Osteoblast (primary cell): ENCODE data around the gene RUFY4. TPM values are rescaled to one million over a fixed set of nuclear protein-coding genes. Genes with fewer than 3 reads are reported as not detected.

Experiments used
- DNase-seq: peaks from one replicate; pipeline ENCODE4 v3.0.0; 2011; ENCODE audit warnings: low spot score, mixed read lengths; ENCODE audit not compliant: insufficient read length; ENCODE audit errors: missing footprints
- H2AFZ ChIP-seq: 2 replicates; pipeline ENCODE4 v1.6.0; 2011; ENCODE audit warnings: mild to moderate bottlenecking, low read length
- H3K27ac ChIP-seq: 2 replicates; pipeline ENCODE4 v1.5.1; 2011; ENCODE audit warnings: mild to moderate bottlenecking, low read depth, low read length, moderate library complexity
- H3K27me3 ChIP-seq: 2 replicates; pipeline ENCODE4 v1.6.0; 2012; ENCODE audit warnings: mild to moderate bottlenecking, control low read depth, inconsistent platforms, low read length, moderate library complexity; ENCODE audit not compliant: insufficient read depth
- H3K36me3 ChIP-seq: 2 replicates; pipeline ENCODE4 v1.5.1; 2011; ENCODE audit warnings: mild to moderate bottlenecking, low read length, control low read depth, moderate library complexity; ENCODE audit not compliant: insufficient read depth
- H3K4me1 ChIP-seq: 2 replicates; pipeline ENCODE4 v1.5.1; 2011; ENCODE audit warnings: mild to moderate bottlenecking, low read length, control low read depth, moderate library complexity; ENCODE audit not compliant: insufficient read depth
- H3K4me2 ChIP-seq: 2 replicates; pipeline ENCODE4 v1.6.0; 2011; ENCODE audit warnings: mild to moderate bottlenecking, low read length; ENCODE audit not compliant: insufficient read depth
- H3K4me3 ChIP-seq: fragments of 200-600 bp; sonication (generic); 3 replicates; pipeline ENCODE4 v1.5.1; 2012; ENCODE audit warnings: mild to moderate bottlenecking, low read length, inconsistent platforms; ENCODE audit not compliant: insufficient read depth
- H3K79me2 ChIP-seq: 2 replicates; pipeline ENCODE4 v1.6.0; 2012; ENCODE audit warnings: mild to moderate bottlenecking, low read length, control low read depth, inconsistent platforms; ENCODE audit not compliant: insufficient read depth
- H3K9me3 ChIP-seq: 2 replicates; pipeline ENCODE4 v1.5.1; 2011; ENCODE audit warnings: low read depth, low read length, control low read depth
- H4K20me1 ChIP-seq: 2 replicates; pipeline ENCODE4 v1.6.0; 2012; ENCODE audit warnings: mild to moderate bottlenecking, low read length, control low read depth; ENCODE audit not compliant: insufficient read depth
- total RNA-seq: library from RNA; depleted of rRNA; stranded (reverse); fragments of >200 nt; gene quantifications from 2 replicates; pipeline ENCODE4 v1.2.3, GENCODE V29; 2012
- TF ChIP-seq, protein P1 (sequence below): IDR thresholded peaks from 2 replicates; pipeline ENCODE4 v1.5.1; 2011; ENCODE audit warnings: mild to moderate bottlenecking, low read depth, low read length, moderate library complexity; ENCODE audit errors: extremely low read depth

Gene RUFY4
- total RNA-seq, 1 donor: not detected

- H3K27me3 ChIP-seq: peaks cover 56% of the 10 kb centered on the region
- no peaks in the 10 kb centered on the region for H3K79me2 ChIP-seq
- no peaks in the 10 kb centered on the region for H3K9me3 ChIP-seq
- H3K4me3 ChIP-seq: no peak overlapping the region
- H3K27ac ChIP-seq: no peak overlapping the region
- no peak for DNase-seq
- no peak overlapping the region for H3K4me2 ChIP-seq
- H3K36me3 ChIP-seq: no peaks in the 10 kb centered on the region
- H4K20me1 ChIP-seq: no peaks in the 10 kb centered on the region
- H3K4me1 ChIP-seq: no peaks in the 10 kb centered on the region
- TF ChIP-seq, protein P1, sequence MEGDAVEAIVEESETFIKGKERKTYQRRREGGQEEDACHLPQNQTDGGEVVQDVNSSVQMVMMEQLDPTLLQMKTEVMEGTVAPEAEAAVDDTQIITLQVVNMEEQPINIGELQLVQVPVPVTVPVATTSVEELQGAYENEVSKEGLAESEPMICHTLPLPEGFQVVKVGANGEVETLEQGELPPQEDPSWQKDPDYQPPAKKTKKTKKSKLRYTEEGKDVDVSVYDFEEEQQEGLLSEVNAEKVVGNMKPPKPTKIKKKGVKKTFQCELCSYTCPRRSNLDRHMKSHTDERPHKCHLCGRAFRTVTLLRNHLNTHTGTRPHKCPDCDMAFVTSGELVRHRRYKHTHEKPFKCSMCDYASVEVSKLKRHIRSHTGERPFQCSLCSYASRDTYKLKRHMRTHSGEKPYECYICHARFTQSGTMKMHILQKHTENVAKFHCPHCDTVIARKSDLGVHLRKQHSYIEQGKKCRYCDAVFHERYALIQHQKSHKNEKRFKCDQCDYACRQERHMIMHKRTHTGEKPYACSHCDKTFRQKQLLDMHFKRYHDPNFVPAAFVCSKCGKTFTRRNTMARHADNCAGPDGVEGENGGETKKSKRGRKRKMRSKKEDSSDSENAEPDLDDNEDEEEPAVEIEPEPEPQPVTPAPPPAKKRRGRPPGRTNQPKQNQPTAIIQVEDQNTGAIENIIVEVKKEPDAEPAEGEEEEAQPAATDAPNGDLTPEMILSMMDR: no peak
- H2AFZ ChIP-seq: no peak overlapping the region
Observed at GRCh38 chr2:218039171-218039570, 29.9 kb upstream of the RUFY4 start.

DNA sequence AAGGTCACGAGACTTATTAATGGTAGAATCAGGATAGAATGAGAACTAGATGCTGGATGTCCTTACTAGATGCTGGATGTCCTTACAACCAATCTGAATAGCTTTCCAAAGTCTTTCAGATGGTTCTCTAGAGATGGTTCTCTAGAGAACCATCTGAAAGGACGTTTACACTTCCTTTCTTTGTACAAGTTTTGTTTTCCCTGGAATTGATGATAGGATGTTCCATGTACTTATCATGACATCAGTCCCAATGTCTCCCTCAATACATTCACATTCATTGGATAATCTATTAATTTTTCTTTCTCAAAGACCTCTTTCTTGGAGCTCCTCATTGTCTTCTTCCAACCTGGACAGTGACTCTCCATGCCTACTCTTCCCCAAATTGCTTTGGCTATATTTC is 28.2 kb upstream of the RUFY4 start:
- no peak overlapping the region for H2AFZ ChIP-seq
- peaks cover 54% of the 10 kb centered on the region for H3K27me3 ChIP-seq
- no peaks in the 10 kb centered on the region for H3K4me1 ChIP-seq
- no peaks in the 10 kb centered on the region for H3K9me3 ChIP-seq
- no peaks in the 10 kb centered on the region for H3K79me2 ChIP-seq
- no peak overlapping the region for H3K4me2 ChIP-seq
- no peak overlapping the region for H3K4me3 ChIP-seq
- TF ChIP-seq, protein P1: no peak
- no peak overlapping the region for H3K27ac ChIP-seq
- DNase-seq: no peak
- no peaks in the 10 kb centered on the region for H3K36me3 ChIP-seq
- no peaks in the 10 kb centered on the region for H4K20me1 ChIP-seq

DNA sequence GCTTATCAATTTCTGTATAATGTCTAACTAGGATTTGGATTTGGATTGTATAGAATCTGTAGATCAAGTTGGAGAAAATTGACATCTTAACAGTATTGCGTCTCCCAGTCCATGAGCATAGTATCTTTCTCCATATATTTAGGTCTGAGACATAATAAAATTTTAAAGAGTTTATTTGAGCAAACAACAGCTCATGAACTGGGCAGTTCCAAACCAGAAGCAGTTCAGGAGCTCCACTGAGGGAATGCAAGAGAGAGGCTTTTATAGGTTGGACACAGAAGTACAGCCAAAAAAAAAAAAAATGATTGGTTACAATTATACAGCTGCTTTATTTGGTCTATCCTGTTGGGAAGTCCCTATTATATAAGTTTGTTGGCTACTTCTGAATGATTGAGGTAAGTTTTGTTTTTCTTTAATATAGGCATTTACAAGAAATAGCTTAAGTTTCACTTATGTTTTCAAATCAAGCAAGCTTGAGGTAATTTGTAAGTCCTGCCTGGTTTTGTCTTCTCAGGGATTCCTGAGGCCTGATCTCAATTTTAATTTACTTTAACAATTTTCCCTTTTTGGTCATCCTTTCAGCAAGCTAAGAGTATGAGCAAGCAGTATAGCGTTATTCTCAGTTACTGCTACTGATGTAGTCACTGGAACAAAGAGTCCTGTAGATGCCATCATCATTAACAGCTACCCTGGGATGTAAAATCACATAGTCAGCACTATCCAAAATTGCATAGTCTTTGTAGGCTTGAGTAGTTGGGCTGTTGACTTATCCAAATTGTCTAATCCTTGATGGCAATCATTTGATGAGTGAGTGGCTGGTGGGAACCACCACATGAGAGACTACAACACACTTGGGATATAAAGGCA is 27.5 kb upstream of the RUFY4 start:
- TF ChIP-seq, protein P1: no peak
- no peaks in the 10 kb centered on the region for H3K9me3 ChIP-seq
- no peaks in the 10 kb centered on the region for H3K4me1 ChIP-seq
- H4K20me1 ChIP-seq: no peaks in the 10 kb centered on the region
- H3K36me3 ChIP-seq: no peaks in the 10 kb centered on the region
- no peaks in the 10 kb centered on the region for H3K79me2 ChIP-seq
- H3K27ac ChIP-seq: no peak overlapping the region
- peaks cover 52% of the 10 kb centered on the region for H3K27me3 ChIP-seq
- no peak overlapping the region for H2AFZ ChIP-seq
- no peak overlapping the region for H3K4me2 ChIP-seq
- no peak for DNase-seq
- H3K4me3 ChIP-seq: no peak overlapping the region

- Histone ChIP-seq H3K4me3 (no peak overlapping the region), H4K20me1 (no peaks in the 10 kb centered on the region), H3K27ac (no peak overlapping the region), H3K27me3 (peaks cover 51% of the 10 kb centered on the region), H3K9me3 (no peaks in the 10 kb centered on the region), H3K79me2 (no peaks in the 10 kb centered on the region), H2AFZ (no peak overlapping the region), H3K36me3 (no peaks in the 10 kb centered on the region), H3K4me1 (no peaks in the 10 kb centered on the region), H3K4me2 (no peak overlapping the region)
- TF ChIP-seq, protein P1: no peak
- DNase-seq: no peak
Observed at GRCh38 chr2:218043100-218043499, 26.0 kb upstream of the RUFY4 start.
